OCI-LY7 (cell line): ENCODE data around the gene NPM3.
"Not testable (repeated sequence)": the region's sequence is repeated elsewhere in the genome, so short reads cannot be mapped to it uniquely, and the experiment has no call there.

Source experiments
- CTCF ChIP-seq: fragments of 200-600 bp; sonication (generic); conservative IDR thresholded peaks from 2 replicates; pipeline ENCODE4 v1.5.1; 2014; ENCODE audit warnings: mild to moderate bottlenecking, antibody characterized with exemption, low read length, moderate library complexity, mixed read lengths
- EZH2phosphoT487 ChIP-seq: fragments of 200-600 bp; sonication (generic); IDR thresholded peaks from 2 replicates; pipeline ENCODE4 v1.6.1; 2018; ENCODE audit warnings: low read depth, borderline replicate concordance, mild to moderate bottlenecking, mixed run types, antibody characterized with exemption, low read length, moderate library complexity, mixed read lengths

GRCh38 chr10:101789231-101789630, 6.0 kb upstream of the NPM3 start:
- TF ChIP-seq CTCF, EZH2phosphoT487: not testable (repeated sequence)
